PC-9 (cell line): Measurements from ENCODE around the gene SH3RF3.

ENCODE experiments used
- CTCF ChIP-seq: fragments of 200-600 bp; sonication (generic); conservative IDR thresholded peaks from 2 replicates; pipeline ENCODE4 v1.6.1; 2017; ENCODE audit warnings: mixed run types, antibody characterized with exemption, mild to moderate bottlenecking, moderate library complexity
- EZH2 ChIP-seq: fragments of 200-600 bp; sonication (generic); IDR thresholded peaks from 2 replicates; pipeline ENCODE4 v1.8.0; 2017; ENCODE audit warnings: antibody characterized with exemption, low read depth

GRCh38 chr2:109155553-109156451, 26.8 kb downstream of the SH3RF3 start:
- TF ChIP-seq CTCF (no peak), EZH2 (no peak)
